Activated T-helper 17 cell treated with anti-CD3 and anti-CD28 coated beads, Interleukin-2, amount 50 U/mL, for 72 hours (primary cell): Measurements from ENCODE around the gene UBAP1L. TPM values are rescaled to one million over a fixed set of nuclear protein-coding genes. Genes with fewer than 3 reads are reported as not detected.
"Not testable (repeated sequence)": the region's sequence is repeated elsewhere in the genome, so short reads cannot be mapped to it uniquely, and the experiment has no call there.

ENCODE experiments used
- ATAC-seq: fragments of 150-1000 bp; cut with Tn5 transposase; replicated peaks from 2 replicates; pipeline ENCODE4 v1.10.0; 2021; ENCODE audit warnings: mild to moderate bottlenecking, moderate library complexity
- H3K27ac Mint-ChIP-seq: one replicate; pipeline ENCODE4 v1.8.0; 2022; ENCODE audit warnings: mixed read lengths
- H3K27me3 Mint-ChIP-seq: one replicate; pipeline ENCODE4 v1.8.0; 2022; ENCODE audit warnings: mixed read lengths
- H3K36me3 Mint-ChIP-seq: one replicate; pipeline ENCODE4 v1.8.0; 2022; ENCODE audit warnings: low read depth, mild to moderate bottlenecking, mixed read lengths
- H3K4me1 Mint-ChIP-seq: one replicate; pipeline ENCODE4 v1.8.0; 2022; ENCODE audit warnings: mixed read lengths
- H3K4me3 Mint-ChIP-seq: one replicate; pipeline ENCODE4 v1.8.0; 2022; ENCODE audit warnings: mild to moderate bottlenecking, mixed read lengths
- H3K9me3 Mint-ChIP-seq: one replicate; pipeline ENCODE4 v1.8.0; 2022; ENCODE audit warnings: mixed read lengths
- total RNA-seq, 2 donors: library from RNA; stranded (reverse); gene quantifications; one replicate each; pipeline ENCODE4 v1.2.3, GENCODE V29; 2022

UBAP1L gene
- total RNA-seq, 2 donors from 2014 or later: 5.2 to 6.1 TPM

- no peaks in the 10 kb centered on the region for H3K4me1 Mint-ChIP-seq
- H3K27ac Mint-ChIP-seq: no peak overlapping the region
- no peaks in the 10 kb centered on the region for H3K9me3 Mint-ChIP-seq
- peaks cover 24% of the 10 kb centered on the region for H3K36me3 Mint-ChIP-seq
- no peak for ATAC-seq
- H3K27me3 Mint-ChIP-seq: no peaks in the 10 kb centered on the region
- no peak overlapping the region for H3K4me3 Mint-ChIP-seq
Measured at GRCh38 chr15:65094294-65094995, 20.6 kb downstream of the UBAP1L start.

- not testable (repeated sequence) for H3K27ac Mint-ChIP-seq, ATAC-seq
Measured at GRCh38 chr15:65093793-65094170, 21.2 kb downstream of the UBAP1L start.

GRCh38 chr15:65092911-65093792 lies 21.8 kb downstream of the UBAP1L start:
- H3K27me3 Mint-ChIP-seq: no peaks in the 10 kb centered on the region
- no peaks in the 10 kb centered on the region for H3K9me3 Mint-ChIP-seq
- peaks cover 11% of the 10 kb centered on the region for H3K36me3 Mint-ChIP-seq
- no peak overlapping the region for H3K4me3 Mint-ChIP-seq
- no peaks in the 10 kb centered on the region for H3K4me1 Mint-ChIP-seq
- ATAC-seq: no peak
- no peak overlapping the region for H3K27ac Mint-ChIP-seq

More at GRCh38 chr15:65093793-65094170, 21.2 kb downstream of the UBAP1L start:
- H3K4me1 Mint-ChIP-seq, H3K27me3 Mint-ChIP-seq, H3K4me3 Mint-ChIP-seq, H3K9me3 Mint-ChIP-seq: not testable (repeated sequence)
- peaks cover 17% of the 10 kb centered on the region for H3K36me3 Mint-ChIP-seq

GRCh38 chr15:65091946-65092770 lies 22.8 kb downstream of the UBAP1L start:
- peaks cover under 1% of the 10 kb centered on the region for H3K36me3 Mint-ChIP-seq
- no peaks in the 10 kb centered on the region for H3K9me3 Mint-ChIP-seq
- H3K4me3 Mint-ChIP-seq: no peak overlapping the region
- no peak overlapping the region for H3K27ac Mint-ChIP-seq
- H3K4me1 Mint-ChIP-seq: no peaks in the 10 kb centered on the region
- H3K27me3 Mint-ChIP-seq: no peaks in the 10 kb centered on the region
- no peak for ATAC-seq

GRCh38 chr15:65089206-65089824 lies 25.7 kb downstream of the UBAP1L start:
- no peak overlapping the region for H3K27ac Mint-ChIP-seq
- no peak for ATAC-seq
- H3K27me3 Mint-ChIP-seq: peaks cover 3% of the 10 kb centered on the region
- no peaks in the 10 kb centered on the region for H3K4me1 Mint-ChIP-seq
- H3K9me3 Mint-ChIP-seq: no peaks in the 10 kb centered on the region
- no peaks in the 10 kb centered on the region for H3K36me3 Mint-ChIP-seq
- H3K4me3 Mint-ChIP-seq: no peak overlapping the region

GRCh38 chr15:65088643-65089021 lies 26.4 kb downstream of the UBAP1L start:
- Mint-ChIP-seq H3K9me3 (no peaks in the 10 kb centered on the region), H3K27ac (no peak overlapping the region), H3K4me3 (no peak overlapping the region), H3K36me3 (no peaks in the 10 kb centered on the region), H3K4me1 (no peaks in the 10 kb centered on the region), H3K27me3 (peaks cover 7% of the 10 kb centered on the region)
- ATAC-seq: no peak

DNA sequence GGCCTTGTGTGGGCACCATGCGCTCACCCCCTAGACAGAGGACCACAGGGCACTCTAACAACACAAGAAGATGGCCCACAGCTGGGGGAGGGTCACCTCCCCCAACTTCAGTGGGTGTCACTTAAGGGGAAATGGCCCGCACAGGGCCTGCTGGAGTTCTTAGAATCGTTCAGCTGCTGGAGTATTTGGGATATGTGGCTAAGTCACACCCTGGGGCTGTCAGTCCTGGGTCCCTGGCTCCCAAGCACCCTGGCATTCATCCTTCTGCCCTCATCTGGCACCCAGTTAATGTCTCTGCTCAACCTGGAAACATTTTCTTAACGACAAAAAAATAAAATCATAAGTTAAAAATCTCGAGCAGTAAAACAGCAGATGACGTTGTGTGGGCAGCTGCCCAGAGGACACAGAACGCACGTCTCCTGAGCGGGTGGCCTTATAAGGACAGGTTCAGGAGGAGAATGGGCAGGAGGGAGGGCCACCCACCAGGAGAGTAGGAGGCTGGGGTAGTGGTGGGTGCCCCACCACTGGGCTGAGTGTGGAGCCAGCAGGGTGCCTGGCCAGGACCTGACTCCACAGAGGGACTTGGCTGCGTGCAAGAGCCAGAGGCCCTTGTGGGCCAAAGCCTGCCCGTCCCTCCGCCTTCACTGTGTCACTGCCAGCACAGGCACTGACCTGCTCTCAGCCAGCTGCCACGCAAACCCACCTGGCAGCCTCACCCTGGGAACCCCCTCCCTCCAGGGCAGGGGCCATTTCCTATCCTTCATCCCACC lies 26.9 kb downstream of the UBAP1L start:
- peaks cover 7% of the 10 kb centered on the region for H3K27me3 Mint-ChIP-seq
- no peaks in the 10 kb centered on the region for H3K9me3 Mint-ChIP-seq
- H3K27ac Mint-ChIP-seq: no peak overlapping the region
- H3K4me1 Mint-ChIP-seq: no peaks in the 10 kb centered on the region
- H3K4me3 Mint-ChIP-seq: no peak overlapping the region
- no peaks in the 10 kb centered on the region for H3K36me3 Mint-ChIP-seq
- ATAC-seq: no peak

GRCh38 chr15:65087411-65087810 lies 27.6 kb downstream of the UBAP1L start:
- no peak for ATAC-seq
- no peak overlapping the region for H3K27ac Mint-ChIP-seq
- no peak overlapping the region for H3K4me3 Mint-ChIP-seq
- H3K4me1 Mint-ChIP-seq: peaks cover 6% of the 10 kb centered on the region
- H3K9me3 Mint-ChIP-seq: no peaks in the 10 kb centered on the region
- no peaks in the 10 kb centered on the region for H3K36me3 Mint-ChIP-seq
- H3K27me3 Mint-ChIP-seq: peaks cover 13% of the 10 kb centered on the region

DNA sequence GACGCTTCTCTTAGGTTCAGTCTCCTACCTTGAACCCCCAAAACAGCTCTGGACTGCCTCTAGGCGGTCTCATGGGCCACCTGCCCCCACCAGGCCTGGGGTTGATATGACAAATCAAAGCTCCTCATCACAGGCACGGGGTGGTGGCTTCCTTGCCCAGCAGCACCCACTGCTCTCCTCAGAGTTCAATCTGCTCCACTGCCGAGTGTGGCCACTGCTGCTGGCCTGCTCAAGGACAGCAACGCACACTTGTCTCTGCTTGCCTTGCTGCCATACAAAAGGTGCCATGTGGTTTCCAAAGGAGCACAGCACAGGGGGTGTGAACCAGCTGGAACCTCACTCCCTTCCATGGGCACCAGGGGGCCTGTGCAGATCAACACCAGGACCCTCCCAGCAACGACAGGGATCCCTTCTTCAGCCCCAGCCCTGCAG lies 28.3 kb downstream of the UBAP1L start:
- Mint-ChIP-seq H3K9me3 (no peaks in the 10 kb centered on the region), H3K27ac (no peak overlapping the region), H3K4me1 (peaks cover 8% of the 10 kb centered on the region), H3K36me3 (no peaks in the 10 kb centered on the region), H3K27me3 (peaks cover 15% of the 10 kb centered on the region), H3K4me3 (no peak overlapping the region)
- no peak for ATAC-seq

DNA sequence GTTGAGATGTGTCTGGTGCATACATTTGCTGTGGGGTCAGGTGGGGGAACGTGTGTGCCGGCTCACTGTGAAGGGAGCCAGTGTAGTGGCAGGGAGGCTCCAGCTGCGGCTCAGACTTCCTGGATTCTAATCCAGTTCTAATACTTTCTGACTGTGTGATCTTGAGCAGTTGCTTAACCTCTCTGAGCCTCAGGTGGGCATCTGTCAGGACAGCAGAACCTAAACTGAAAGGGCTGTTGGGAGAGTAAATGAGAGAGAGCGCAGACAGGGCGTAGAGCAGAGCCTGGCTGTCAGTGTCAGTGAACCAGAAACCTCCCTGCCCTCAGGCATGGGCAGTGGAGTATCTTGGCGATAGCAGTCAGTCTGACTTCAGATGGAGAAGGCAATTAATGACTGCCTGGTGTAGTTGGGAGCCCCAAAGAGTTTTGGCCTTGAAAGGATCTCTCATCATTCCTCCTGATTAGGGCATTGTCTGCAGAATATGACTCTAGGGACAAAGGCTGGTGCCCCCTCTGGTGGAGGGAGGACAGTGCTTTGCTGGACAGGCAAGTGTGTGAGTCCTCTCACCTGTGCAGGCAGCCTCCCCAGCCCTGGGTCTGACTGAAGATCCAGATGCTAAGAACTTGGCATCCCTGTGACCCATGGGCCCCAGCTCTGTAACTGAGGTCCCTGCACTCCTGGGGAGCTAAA lies 28.9 kb downstream of the UBAP1L start:
- no peak for ATAC-seq
- Mint-ChIP-seq H3K27ac (no peak overlapping the region), H3K9me3 (no peaks in the 10 kb centered on the region), H3K27me3 (peaks cover 15% of the 10 kb centered on the region), H3K4me3 (no peak overlapping the region), H3K36me3 (no peaks in the 10 kb centered on the region), H3K4me1 (peaks cover 8% of the 10 kb centered on the region)

GRCh38 chr15:65085207-65085753 lies 29.7 kb downstream of the UBAP1L start:
- H3K4me3 Mint-ChIP-seq: no peak overlapping the region
- H3K4me1 Mint-ChIP-seq: peaks cover 8% of the 10 kb centered on the region
- H3K9me3 Mint-ChIP-seq: no peaks in the 10 kb centered on the region
- H3K27me3 Mint-ChIP-seq: peaks cover 15% of the 10 kb centered on the region
- H3K27ac Mint-ChIP-seq: no peak overlapping the region
- ATAC-seq: no peak
- no peaks in the 10 kb centered on the region for H3K36me3 Mint-ChIP-seq

GRCh38 chr15:65084500-65085206 lies 30.3 kb downstream of the UBAP1L start:
- Mint-ChIP-seq H3K4me3 (no peak overlapping the region), H3K4me1 (peaks cover 8% of the 10 kb centered on the region), H3K9me3 (no peaks in the 10 kb centered on the region), H3K27me3 (peaks cover 15% of the 10 kb centered on the region), H3K27ac (no peak overlapping the region), H3K36me3 (no peaks in the 10 kb centered on the region)
- ATAC-seq: no peak
